GM12865 (cell line): ENCODE data around the gene RCAN2.

ENCODE experiments used
- DNase-seq: peaks from one replicate; pipeline ENCODE4 v3.0.0; 2010; ENCODE audit warnings: low read depth
- H3K4me3 ChIP-seq: 2 replicates; pipeline ENCODE4 v1.5.1; 2011; ENCODE audit warnings: mild to moderate bottlenecking, low read depth, low read length, control low read depth
- TF ChIP-seq, protein P1 (sequence below): IDR thresholded peaks from 2 replicates; pipeline ENCODE4 v1.5.1; 2011; ENCODE audit warnings: low read length, control low read depth, low read depth, inconsistent platforms; ENCODE audit not compliant: insufficient read depth; ENCODE audit errors: missing control alignments

Gene RCAN2

DNA sequence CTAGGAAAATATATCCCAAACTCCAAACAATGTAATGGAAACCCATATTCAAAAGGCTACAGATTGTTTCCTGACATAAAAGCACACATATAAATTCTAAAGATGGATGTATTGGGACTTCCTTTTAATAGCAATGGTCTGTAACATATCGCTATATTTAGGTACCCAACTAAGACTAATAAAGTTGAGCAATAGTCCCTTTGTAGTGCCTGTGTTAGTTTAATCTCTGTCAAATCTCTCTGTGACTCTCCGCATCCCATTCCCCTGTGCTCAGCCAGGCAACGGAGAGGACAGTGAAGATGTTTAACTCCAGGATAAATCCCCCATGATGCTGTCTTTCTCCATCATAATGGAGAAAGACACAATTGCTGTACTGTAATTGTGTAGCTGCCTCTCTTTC, 19.0 kb downstream of the RCAN2 start:
- DNase-seq: no peak

DNA sequence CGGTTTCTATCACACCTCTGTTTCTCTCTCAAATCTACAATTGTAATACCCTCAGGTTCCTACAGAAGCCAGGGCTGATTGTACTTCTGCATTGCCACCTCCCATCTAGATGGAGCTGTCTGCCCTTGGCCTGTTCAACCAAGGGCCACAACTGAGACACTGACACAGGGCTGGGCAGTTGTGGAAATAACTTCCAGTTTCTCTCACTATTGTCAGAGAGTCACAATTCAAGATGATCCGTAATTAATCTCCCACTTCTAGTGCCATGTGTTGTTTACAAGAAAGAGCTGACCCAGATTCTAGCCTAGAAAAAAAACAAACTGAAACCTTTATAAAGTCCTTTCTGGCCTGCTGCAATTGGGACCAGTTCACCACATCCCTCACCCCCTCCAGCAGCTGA, 22.2 kb downstream of the RCAN2 start:
- no peak for DNase-seq
- TF ChIP-seq, protein P1, sequence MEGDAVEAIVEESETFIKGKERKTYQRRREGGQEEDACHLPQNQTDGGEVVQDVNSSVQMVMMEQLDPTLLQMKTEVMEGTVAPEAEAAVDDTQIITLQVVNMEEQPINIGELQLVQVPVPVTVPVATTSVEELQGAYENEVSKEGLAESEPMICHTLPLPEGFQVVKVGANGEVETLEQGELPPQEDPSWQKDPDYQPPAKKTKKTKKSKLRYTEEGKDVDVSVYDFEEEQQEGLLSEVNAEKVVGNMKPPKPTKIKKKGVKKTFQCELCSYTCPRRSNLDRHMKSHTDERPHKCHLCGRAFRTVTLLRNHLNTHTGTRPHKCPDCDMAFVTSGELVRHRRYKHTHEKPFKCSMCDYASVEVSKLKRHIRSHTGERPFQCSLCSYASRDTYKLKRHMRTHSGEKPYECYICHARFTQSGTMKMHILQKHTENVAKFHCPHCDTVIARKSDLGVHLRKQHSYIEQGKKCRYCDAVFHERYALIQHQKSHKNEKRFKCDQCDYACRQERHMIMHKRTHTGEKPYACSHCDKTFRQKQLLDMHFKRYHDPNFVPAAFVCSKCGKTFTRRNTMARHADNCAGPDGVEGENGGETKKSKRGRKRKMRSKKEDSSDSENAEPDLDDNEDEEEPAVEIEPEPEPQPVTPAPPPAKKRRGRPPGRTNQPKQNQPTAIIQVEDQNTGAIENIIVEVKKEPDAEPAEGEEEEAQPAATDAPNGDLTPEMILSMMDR: no peak
- H3K4me3 ChIP-seq: no peak overlapping the region

More for the DNA sequence above, 19.0 kb downstream of the RCAN2 start:
- TF ChIP-seq, protein P1: no peak
- H3K4me3 ChIP-seq: no peak overlapping the region

DNA sequence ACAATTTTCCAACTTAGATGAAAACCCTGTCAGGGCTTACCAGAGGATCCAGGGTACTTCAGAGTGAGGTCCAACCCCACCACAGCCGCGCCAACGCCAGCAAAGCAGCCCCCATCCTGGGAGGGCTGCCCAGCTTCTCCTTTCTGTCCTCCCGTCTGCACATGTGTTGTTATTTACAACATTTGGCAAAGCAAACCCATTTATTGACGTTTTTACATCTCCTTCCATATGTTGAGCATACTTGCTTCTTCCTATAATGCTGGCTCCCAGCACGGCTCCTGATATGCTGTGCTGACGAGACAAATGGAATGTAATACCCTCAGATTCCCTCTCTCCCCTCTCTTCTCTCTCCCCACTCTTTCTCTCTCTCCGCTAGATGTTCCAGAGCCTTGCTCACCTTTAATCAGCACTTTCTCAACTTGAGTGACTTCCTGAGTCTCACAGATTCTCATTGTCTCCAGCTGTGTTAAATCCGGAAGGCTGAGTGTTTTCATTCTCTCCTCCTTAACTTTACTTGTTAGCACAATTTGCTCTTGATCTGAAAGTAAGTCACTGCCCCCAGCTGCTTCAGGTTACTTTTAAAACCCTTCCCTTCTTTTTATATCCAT, 22.7 kb downstream of the RCAN2 start:
- DNase-seq: no peak
- no peak overlapping the region for H3K4me3 ChIP-seq
- TF ChIP-seq, protein P1: no peak

DNA sequence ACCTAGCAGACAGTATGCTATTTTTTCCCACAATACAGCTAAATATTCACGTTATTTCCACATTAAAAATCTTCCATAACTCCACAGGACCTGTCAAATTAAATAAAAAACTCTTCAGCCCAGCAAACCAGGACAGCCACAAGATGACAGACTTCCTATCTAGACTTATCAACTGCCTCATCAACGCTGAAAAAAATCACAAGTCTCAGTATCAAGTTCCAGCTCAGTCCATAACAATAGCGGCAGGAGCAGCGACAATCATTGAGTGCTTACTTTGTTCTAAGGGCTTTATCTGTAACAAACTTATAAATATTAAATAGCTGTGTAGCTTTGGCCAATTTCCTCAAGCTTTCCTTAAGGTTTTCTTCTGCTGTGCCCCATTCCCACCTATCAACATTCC, 24.7 kb downstream of the RCAN2 start:
- DNase-seq: no peak
- no peak overlapping the region for H3K4me3 ChIP-seq
- TF ChIP-seq, protein P1: no peak

DNA sequence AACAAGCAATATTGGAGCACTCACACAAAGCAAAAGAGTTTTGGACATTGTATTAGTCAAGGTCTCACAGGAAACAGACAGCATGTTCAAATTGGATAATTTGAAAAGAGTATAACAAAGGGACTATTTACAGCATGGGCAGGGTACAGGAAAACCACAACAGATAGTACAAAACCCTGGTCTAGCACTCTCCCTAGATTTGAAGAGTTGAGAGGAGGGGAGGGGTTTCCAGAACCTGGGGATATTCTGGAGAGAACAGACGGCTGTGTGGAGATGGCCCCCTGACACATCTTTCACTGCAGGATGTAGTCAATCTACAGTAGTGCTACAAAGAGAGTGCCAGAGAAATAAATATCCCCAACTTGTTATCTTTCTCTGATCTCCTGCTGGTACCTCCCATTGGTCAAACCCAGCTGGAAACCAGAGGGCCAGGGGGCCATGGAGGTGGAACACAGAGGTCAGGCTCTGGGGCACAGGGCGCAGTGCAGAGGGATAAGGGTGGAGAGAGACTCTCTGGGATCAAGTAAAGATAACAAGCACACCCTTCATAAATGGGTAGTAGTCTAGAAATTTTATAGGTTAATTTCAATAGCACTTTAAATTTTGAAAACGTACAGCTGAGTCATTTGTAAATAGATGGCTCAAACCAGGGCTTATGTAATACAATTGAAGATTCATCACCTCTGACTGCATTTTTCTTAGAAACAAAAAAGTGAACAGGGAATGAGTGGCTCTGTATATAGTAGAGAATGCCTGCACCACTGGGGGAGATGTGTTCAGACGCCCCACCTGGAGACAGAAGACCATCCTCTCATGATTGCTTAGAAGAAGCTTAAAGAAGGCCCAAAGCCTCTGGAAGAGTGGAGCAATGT, 25.7 kb downstream of the RCAN2 start:
- H3K4me3 ChIP-seq: no peak overlapping the region
- no peak for DNase-seq

DNA sequence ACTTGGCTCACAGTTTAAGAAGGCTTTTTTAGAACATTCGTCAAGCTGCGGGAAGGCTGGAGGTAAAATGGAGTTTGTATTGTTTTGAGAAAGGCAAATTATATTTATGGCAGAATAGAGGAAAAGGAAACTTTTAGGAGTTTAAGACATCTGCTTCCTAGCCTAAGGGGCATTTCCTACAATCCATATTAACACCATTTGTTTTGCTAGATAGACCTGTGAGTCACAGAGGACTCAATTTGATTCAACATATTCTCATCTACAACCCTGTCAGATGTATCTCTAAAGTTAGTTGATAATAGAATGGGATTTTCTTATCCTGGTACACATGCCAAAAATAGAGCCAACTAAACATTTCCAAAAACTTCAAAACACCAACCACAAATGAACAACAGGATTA, 35.0 kb downstream of the RCAN2 start:
- TF ChIP-seq, protein P1: no peak
- no peak overlapping the region for H3K4me3 ChIP-seq
- DNase-seq: no peak

More for the DNA sequence above, 25.7 kb downstream of the RCAN2 start:
- TF ChIP-seq, protein P1: no peak
